Measurements from ENCODE around the gene FKBP9. TPM values are rescaled to one million over a fixed set of nuclear protein-coding genes. Genes with fewer than 3 reads are reported as not detected.

The FKBP9 gene
- 420 and 445 TPM in 2 replicates for total RNA-seq

DNA sequence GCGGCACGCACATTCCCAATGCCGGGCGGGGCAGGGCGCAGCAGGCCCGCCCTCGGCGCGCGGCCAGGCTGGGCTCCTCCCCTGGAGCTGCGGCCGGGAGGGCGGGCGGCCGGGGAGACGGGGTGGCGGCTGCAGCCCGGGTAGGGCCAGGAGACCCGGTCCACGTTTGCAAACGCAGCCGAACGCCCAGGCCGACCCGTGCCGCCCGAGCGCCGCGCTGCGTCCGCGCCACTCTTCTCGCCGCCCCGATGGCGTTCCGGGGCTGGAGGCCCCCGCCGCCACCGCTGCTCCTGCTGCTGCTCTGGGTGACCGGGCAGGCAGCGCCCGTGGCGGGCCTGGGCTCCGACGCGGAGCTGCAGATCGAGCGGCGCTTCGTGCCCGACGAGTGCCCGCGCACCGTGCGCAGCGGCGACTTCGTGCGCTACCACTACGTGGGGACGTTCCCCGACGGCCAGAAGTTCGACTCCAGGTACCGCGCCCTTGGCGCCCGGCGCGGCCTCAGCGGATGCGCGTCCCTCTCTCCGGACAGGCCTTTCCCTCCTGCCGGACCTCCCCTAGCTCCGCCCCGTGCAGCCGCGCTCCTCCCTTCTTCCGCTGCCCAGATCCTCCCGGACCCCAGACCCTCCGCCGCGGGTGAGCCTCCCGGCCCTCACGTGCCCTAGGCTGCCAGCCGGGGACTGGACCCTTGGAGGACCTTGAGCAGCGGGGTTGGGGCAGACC is at the start of gene FKBP9:
TSS of gene FKBP9 (plus strand) at position 115 of the 720 bp plus-strand sequence. CDS start at position 249, 134 bp downstream.
- no peaks in the 10 kb centered on the region for H3K27me3 ChIP-seq (ENCODE audit: insufficient read depth, low read length)
- peaks cover 7% of the 10 kb centered on the region for H3K4me1 ChIP-seq (ENCODE audit: insufficient read depth, low read length)
- H3K79me2 ChIP-seq (ENCODE audit: insufficient read depth, low read length): peaks cover 27% of the 10 kb centered on the region
- TF ChIP-seq, protein P1, sequence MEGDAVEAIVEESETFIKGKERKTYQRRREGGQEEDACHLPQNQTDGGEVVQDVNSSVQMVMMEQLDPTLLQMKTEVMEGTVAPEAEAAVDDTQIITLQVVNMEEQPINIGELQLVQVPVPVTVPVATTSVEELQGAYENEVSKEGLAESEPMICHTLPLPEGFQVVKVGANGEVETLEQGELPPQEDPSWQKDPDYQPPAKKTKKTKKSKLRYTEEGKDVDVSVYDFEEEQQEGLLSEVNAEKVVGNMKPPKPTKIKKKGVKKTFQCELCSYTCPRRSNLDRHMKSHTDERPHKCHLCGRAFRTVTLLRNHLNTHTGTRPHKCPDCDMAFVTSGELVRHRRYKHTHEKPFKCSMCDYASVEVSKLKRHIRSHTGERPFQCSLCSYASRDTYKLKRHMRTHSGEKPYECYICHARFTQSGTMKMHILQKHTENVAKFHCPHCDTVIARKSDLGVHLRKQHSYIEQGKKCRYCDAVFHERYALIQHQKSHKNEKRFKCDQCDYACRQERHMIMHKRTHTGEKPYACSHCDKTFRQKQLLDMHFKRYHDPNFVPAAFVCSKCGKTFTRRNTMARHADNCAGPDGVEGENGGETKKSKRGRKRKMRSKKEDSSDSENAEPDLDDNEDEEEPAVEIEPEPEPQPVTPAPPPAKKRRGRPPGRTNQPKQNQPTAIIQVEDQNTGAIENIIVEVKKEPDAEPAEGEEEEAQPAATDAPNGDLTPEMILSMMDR (IDR thresholded peaks at IDR 0.05; ENCODE audit: extremely low read depth, low read depth, low read length): no peak
- H2AFZ ChIP-seq (ENCODE audit: low read length): peak within 1 kb of the TSS; percentile 95
- H4K20me1 ChIP-seq (ENCODE audit: insufficient read depth, low read length): no peaks in the 10 kb centered on the region
- H3K4me3 ChIP-seq (ENCODE audit: insufficient read depth, low read length): peak within 1 kb of the TSS; percentile 78
- peak within 1 kb of the TSS; percentile 82 for H3K4me2 ChIP-seq (ENCODE audit: insufficient read depth, low read length)
- peak within 1 kb of the TSS; percentile 88 for H3K27ac ChIP-seq (ENCODE audit: low read depth, low read length)
- no peaks in the 10 kb centered on the region for H3K36me3 ChIP-seq (ENCODE audit: insufficient read depth, low read length)
- no peaks in the 10 kb centered on the region for H3K9me3 ChIP-seq (ENCODE audit: low read depth, low read length)
- peak; percentile 99 for DNase-seq (ENCODE audit: insufficient read length, low spot score, missing footprints)

GRCh38 chr7:32910195-32910594 is 47.0 kb upstream of the FKBP9 start:
- no peak overlapping the region for H2AFZ ChIP-seq (ENCODE audit: low read length)
- peaks cover 6% of the 10 kb centered on the region for H3K36me3 ChIP-seq (ENCODE audit: insufficient read depth, low read length)
- no peak overlapping the region for H3K4me3 ChIP-seq (ENCODE audit: insufficient read depth, low read length)
- H3K9me3 ChIP-seq (ENCODE audit: low read depth, low read length): no peaks in the 10 kb centered on the region
- no peaks in the 10 kb centered on the region for H3K79me2 ChIP-seq (ENCODE audit: insufficient read depth, low read length)
- H3K4me1 ChIP-seq (ENCODE audit: insufficient read depth, low read length): peaks cover 4% of the 10 kb centered on the region
- TF ChIP-seq, protein P1 (IDR thresholded peaks at IDR 0.05; ENCODE audit: extremely low read depth, low read depth, low read length): no peak
- no peak overlapping the region for H3K27ac ChIP-seq (ENCODE audit: low read depth, low read length)
- H3K27me3 ChIP-seq (ENCODE audit: insufficient read depth, low read length): no peaks in the 10 kb centered on the region
- no peaks in the 10 kb centered on the region for H4K20me1 ChIP-seq (ENCODE audit: insufficient read depth, low read length)
- H3K4me2 ChIP-seq (ENCODE audit: insufficient read depth, low read length): no peak overlapping the region
- DNase-seq (ENCODE audit: insufficient read length, low spot score, missing footprints): no peak

DNA sequence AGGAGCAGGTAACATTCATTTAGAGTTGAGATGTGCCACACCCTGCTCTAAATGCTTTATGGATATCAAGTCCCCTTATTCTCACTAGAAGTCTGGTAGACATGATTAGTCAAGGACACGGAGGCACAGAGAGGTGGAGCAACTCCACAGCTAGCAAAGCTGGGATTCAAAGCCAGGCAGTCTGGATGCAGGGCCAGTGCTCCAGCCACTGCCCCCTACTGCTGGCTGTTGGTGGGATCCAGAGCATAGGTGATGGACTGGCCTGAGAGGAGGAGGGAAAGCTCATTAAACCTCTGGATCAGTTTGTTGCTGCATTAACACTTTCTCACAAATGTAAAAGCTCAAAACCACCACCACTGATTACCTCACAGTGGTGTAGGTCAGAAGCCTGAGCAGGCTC is 43.1 kb upstream of the FKBP9 start:
- Histone ChIP-seq H3K79me2 (ENCODE audit: insufficient read depth, low read length) (no peaks in the 10 kb centered on the region), H4K20me1 (ENCODE audit: insufficient read depth, low read length) (no peaks in the 10 kb centered on the region), H3K36me3 (ENCODE audit: insufficient read depth, low read length) (peaks cover 21% of the 10 kb centered on the region), H3K27me3 (ENCODE audit: insufficient read depth, low read length) (no peaks in the 10 kb centered on the region), H3K9me3 (ENCODE audit: low read depth, low read length) (no peaks in the 10 kb centered on the region), H2AFZ (ENCODE audit: low read length) (no peak overlapping the region), H3K4me1 (ENCODE audit: insufficient read depth, low read length) (no peaks in the 10 kb centered on the region), H3K4me3 (ENCODE audit: insufficient read depth, low read length) (no peak overlapping the region), H3K27ac (ENCODE audit: low read depth, low read length) (no peak overlapping the region), H3K4me2 (ENCODE audit: insufficient read depth, low read length) (no peak overlapping the region)
- no peak for DNase-seq (ENCODE audit: insufficient read length, low spot score, missing footprints)
- TF ChIP-seq, protein P1 (IDR thresholded peaks at IDR 0.05; ENCODE audit: extremely low read depth, low read depth, low read length): peak; percentile 10

- DNase-seq (ENCODE audit: insufficient read length, low spot score, missing footprints): no peak
- Histone ChIP-seq H3K9me3 (ENCODE audit: low read depth, low read length) (no peaks in the 10 kb centered on the region), H3K4me2 (ENCODE audit: insufficient read depth, low read length) (no peak overlapping the region), H3K79me2 (ENCODE audit: insufficient read depth, low read length) (no peaks in the 10 kb centered on the region), H3K4me1 (ENCODE audit: insufficient read depth, low read length) (no peaks in the 10 kb centered on the region), H3K27me3 (ENCODE audit: insufficient read depth, low read length) (no peaks in the 10 kb centered on the region), H3K4me3 (ENCODE audit: insufficient read depth, low read length) (no peak overlapping the region), H4K20me1 (ENCODE audit: insufficient read depth, low read length) (no peaks in the 10 kb centered on the region), H2AFZ (ENCODE audit: low read length) (no peak overlapping the region), H3K27ac (ENCODE audit: low read depth, low read length) (no peak overlapping the region), H3K36me3 (ENCODE audit: insufficient read depth, low read length) (peaks cover 26% of the 10 kb centered on the region)
- TF ChIP-seq, protein P1 (IDR thresholded peaks at IDR 0.05; ENCODE audit: extremely low read depth, low read depth, low read length): no peak
Measured at GRCh38 chr7:32915041-32915536, 42.2 kb upstream of the FKBP9 start.

All from osteoblast (primary cell).